Placental pericyte (primary cell): ENCODE results near the gene CXCL10. TPM values are rescaled to one million over a fixed set of nuclear protein-coding genes. Genes with fewer than 3 reads are reported as not detected.

Experiments
- total RNA-seq: library from RNA; depleted of rRNA; stranded (reverse); fragments of >200 nt; gene quantifications from 2 replicates; pipeline ENCODE4 v1.2.3, GENCODE V29; 2012

Gene CXCL10
- 0.43 TPM in 1 of 2 replicates, not detected in the other for total RNA-seq

DNA sequence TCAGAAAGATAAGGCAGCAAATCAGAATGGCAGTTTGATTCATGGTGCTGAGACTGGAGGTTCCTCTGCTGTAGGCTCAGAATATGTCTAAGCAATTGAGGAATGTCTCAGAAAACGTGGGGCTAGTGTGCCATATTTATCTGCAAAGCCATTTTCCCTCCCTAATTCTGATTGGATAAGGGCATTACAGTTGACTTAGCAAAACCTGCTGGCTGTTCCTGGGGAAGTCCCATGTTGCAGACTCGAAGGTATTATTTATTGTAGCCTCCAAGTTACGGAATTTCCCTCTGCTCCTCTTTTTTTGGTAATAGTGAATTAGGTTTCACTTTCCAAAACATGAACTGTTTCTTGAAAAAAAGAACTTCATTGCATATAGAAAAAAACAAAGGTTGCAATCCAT is at the start of gene CXCL10:
Gene CXCL10 (minus strand): TSS at position 109 of the 400 bp plus-strand sequence. CDS start 66 bp downstream, at position 43.

DNA sequence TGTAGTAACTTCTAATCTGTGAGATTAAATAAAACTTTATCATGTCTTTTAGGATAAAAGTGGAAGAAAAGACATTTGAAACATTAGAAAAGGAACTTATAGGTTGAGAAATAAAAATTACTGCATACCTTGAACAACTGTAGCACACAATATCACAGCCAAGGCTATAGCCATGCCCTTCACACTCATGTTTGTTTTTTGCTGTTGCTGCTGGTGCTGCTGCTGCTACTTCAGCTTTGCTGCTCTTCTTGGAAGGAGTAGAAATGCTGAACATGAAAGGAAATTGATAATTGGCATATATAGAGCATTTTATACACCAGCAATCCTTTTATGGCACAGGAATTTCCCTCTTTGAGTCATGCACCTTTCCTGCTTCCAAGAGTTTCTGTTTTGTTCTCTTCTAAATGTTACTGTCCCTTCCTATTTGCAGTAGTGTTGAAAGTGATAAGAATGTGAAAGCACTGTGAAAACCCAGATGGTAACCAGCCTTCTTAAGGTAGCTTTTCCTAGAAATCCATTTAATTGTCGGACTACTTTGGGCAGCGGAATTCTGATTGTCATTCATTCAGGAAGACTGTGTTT is 12.6 kb upstream of the CXCL10 start, which contains the start of gene CXCL11:
Gene CXCL11 (minus strand): TSS at position 272 of the 582 bp plus-strand sequence. CDS start 83 bp downstream, at position 189.

DNA sequence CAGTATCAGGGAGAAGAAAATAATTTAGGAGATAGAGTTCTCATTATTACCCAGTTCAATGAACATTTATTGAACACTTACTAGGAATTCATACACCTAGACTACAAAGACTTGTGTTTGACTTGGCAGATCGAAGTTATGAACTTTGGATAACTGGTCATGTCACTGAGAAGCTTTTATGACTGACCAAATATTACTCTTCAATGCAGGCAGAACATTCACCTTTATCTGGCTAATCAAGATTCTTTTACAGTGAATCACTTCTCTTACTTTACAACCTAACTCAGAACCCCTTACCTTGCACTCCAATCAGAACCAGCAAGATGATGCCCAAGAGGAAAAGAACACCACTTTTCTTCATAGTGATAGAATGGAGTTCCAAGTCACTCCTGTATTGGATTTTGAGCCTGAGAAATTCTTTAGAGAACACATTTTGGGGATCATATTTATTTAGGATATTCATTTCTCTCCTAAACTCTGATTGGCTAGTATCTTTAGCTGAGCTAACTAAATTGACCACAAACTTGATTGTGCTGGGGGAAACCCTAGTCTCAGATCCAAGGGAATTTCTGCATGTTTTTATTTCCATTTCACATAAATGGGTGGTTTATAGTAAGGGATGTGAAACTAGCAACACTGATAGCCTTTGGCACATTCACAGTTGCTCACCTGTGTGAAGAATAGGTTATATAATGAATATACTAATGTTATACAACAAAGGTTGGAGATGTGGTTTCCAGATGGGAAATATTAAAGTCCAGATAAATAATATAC is 16.0 kb downstream of the CXCL10 start, which contains the start of gene CXCL9:
Gene CXCL9 (minus strand): TSS at position 421 of the 774 bp plus-strand sequence. CDS start 60 bp downstream, at position 361.

Other genes with a start within 250 kb of the CXCL10 start
- under 0.01 TPM in 1 of 2 replicates, not detected in the other for gene PPEF2, start 121.0 kb downstream of the CXCL10 start, total RNA-seq
- gene NAAA, start 82.5 kb downstream of the CXCL10 start, total RNA-seq, result 28.9 and 40.4 TPM in 2 replicates
- gene SDAD1, start 32.6 kb downstream of the CXCL10 start, total RNA-seq, result 47.3 and 50.5 TPM in 2 replicates
- gene CXCL9, start 16.0 kb downstream of the CXCL10 start, total RNA-seq, result under 0.01 TPM in 1 of 2 replicates, not detected in the other
- gene CXCL11, start 12.6 kb upstream of the CXCL10 start, total RNA-seq, result 0.14 TPM in 1 of 2 replicates, not detected in the other
- gene ART3, start 51.2 kb upstream of the CXCL10 start, total RNA-seq, result not detected in 2 replicates
- 30.9 and 70.4 TPM in 2 replicates for gene NUP54, start 124.9 kb upstream of the CXCL10 start, total RNA-seq
- gene SCARB2, start 190.3 kb upstream of the CXCL10 start, total RNA-seq, result 144 and 152 TPM in 2 replicates
- gene FAM47E, start 228.2 kb upstream of the CXCL10 start, total RNA-seq, result not detected in 2 replicates